Activated CD8-positive, alpha-beta memory T cell treated with anti-CD3 and anti-CD28 coated beads, Interleukin-2, amount 50 U/mL, for 1 hour (primary cell): ENCODE results near the gene MAPKAPK5.
"Not testable (repeated sequence)": the region's sequence is repeated elsewhere in the genome, so short reads cannot be mapped to it uniquely, and the experiment has no call there.

Source experiments
- DNase-seq: peaks from one replicate; pipeline ENCODE4 v3.0.0-alpha.2; 2020; ENCODE audit errors: extremely low read depth

MAPKAPK5 gene

GRCh38 chr12:111827907-111828306 is 14.1 kb upstream of the MAPKAPK5 start:
- no peak for DNase-seq

- DNase-seq: no peak
These were observed 13.6 kb upstream of the MAPKAPK5 start for GRCh38 chr12:111828338-111828979.

DNA sequence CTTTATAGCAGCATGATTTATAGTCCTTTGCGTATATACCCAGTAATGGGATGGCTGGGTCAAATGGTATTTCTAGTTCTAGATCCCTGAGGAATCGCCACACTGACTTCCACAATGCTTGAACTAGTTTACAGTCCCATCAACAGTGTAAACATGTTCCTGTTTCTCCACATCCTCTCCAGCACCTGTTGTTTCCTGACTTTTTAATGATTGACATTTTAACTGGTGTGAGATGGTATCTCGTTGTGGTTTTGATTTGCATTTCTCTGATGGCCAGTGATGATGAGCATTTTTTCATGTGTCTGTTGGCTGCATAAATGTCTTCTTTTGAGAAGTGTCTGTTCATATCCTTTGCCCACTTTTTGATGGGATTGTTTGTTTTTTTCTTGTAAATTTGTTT is 12.4 kb upstream of the MAPKAPK5 start:
- DNase-seq: not testable (repeated sequence)

DNA sequence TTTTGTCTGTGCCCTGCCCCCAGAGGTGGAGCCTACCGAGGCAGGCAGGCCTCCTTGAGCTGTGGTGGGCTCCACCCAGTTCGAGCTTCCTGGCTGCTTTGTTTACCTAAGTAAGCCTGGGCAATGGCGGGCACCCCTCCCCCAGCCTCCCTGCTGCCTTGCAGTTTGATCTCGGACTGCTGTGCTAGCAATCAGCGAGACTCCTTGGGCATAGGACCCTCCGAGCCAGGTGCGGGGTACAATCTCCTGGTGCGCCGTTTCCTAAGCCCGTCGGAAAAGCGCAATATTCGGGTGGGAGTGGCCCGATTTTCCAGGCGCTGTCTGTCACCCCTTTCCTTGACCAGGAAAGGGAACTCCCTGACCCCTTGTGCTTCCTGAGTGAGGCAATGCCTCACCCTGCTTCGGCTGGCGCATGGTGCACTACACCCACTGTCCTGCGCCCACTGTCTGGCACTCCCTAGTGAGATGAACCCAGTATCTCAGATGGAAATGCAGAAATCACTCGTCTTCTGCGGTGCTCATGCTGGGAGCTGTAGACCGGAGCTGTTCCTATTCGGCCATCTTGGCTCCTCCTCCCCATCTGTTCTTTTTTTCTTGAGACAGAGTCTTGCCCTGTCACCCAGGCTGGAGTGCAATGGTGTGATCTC is 7.2 kb upstream of the MAPKAPK5 start:
- DNase-seq: not testable (repeated sequence)

DNA sequence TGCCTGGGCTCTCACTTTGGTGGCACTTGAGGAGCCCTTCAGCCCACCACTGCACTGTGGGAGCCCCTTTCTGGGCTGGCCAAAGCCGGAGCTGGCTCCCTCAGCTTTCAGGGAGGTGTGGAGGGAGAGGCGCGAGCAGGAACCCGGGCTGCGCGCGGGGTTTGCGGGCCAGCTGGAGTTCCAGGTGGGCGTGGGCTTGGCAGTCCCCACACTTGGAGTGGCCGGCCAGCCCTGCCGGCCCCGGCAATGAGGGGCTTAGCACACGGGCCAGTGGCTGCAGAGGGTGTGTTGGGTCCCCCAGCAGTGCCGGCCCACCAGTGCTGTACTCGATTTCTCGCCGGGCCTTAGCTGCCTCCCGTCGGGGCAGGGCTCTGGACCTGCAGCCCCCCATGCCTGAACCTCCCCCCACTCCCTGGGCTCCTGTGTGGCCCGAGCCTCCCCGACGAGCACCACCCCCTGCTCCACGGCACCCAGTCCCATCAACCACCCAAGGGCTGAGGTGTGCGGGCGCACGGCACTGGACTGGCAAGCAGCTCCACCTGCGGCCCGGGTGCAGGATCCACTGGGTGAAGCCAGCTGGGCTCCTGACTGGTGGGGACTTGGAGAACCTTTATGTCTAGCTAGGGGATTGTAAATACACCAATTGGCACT is 6.4 kb upstream of the MAPKAPK5 start:
- not testable (repeated sequence) for DNase-seq

- DNase-seq: no peak
These were observed 3.7 kb upstream of the MAPKAPK5 start for GRCh38 chr12:111838353-111838752.

GRCh38 chr12:111840807-111841206 is 1.2 kb upstream of the MAPKAPK5 start:
- no peak for DNase-seq

- DNase-seq: no peak
These were observed 735 bp upstream of the MAPKAPK5 start for GRCh38 chr12:111841236-111841749.

DNA sequence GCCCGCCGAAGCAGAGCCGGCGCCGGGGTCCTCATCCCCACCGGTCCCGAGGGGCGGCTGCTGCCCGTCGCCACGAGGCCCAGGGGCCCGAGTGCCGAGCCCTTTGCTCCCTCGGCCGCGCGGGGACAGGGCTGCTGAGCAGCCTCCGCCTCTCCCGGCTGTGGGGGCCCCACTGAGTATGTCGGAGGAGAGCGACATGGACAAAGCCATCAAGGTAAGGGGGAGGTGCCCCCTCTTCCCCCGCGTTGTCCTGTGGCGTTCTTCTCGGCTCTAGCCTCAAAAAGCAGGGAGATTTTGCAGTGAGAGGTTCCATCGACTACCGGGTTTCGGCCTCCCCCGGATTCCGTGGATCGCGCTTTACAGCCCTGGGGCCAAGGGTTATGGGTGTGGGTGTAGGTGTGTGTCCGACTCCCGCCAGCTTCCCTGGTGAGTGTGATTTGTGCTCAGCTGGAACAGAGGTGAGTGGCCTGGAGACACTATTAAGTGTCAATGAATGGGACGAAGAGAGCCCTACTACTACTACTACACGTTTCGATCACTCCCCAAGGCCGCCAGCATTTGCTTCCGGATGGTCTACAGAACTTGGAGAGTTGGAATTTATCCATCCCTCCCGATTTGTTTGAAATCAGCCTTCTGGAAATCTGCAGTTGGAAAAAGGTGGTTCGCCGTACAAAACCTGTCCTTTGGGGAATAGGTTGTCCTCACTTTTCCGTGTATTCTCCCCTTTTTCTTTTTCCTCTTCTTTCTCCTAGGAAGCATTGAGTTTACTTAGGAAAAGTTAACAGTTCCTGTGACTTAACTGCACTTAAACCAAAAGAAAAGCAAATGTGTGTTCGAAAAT is 748 bp downstream of the MAPKAPK5 start:
- no peak for DNase-seq

DNA sequence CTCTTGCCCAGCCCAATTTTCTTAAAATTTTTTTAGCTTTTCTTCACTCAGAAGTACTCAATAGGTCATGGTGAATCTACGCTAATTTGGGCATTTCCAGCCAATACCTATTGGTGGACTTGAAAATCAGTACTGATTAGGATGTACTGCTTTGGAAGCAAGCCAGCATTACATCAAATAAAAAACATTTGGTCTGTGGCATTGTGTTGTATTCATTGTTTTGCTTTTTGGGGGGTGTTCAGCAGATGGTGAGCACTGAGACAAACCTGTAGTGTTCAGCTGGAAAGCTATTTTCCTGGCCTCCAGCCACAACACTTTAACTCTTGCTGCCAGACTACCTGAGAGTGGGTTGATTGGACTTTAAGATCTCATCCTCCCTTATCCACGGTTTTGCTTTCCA is 4.0 kb downstream of the MAPKAPK5 start:
- DNase-seq: no peak

- no peak for DNase-seq
These were observed 8.5 kb downstream of the MAPKAPK5 start for GRCh38 chr12:111850526-111850925.

- no peak for DNase-seq
These were observed 16.2 kb downstream of the MAPKAPK5 start for GRCh38 chr12:111858186-111858585.

DNA sequence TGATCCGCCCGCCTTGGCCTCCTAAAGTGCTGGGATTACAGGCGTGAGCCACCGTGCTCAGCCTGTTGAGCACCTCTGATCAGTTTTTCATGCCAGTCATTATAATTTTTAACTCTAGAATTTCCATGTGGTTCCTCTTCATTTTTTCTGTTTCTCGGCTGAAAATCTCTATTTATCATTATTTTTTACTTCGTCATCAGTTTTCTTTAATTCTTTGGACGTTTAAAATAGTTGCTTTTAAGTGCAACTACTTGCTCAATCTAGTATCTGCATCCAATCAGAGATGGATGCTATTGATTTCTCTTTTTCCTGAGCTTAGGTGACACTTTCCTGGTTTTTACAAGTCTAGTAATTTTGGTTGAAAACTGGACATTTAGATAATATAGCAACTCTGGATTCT is 16.8 kb downstream of the MAPKAPK5 start:
- DNase-seq: no peak

DNA sequence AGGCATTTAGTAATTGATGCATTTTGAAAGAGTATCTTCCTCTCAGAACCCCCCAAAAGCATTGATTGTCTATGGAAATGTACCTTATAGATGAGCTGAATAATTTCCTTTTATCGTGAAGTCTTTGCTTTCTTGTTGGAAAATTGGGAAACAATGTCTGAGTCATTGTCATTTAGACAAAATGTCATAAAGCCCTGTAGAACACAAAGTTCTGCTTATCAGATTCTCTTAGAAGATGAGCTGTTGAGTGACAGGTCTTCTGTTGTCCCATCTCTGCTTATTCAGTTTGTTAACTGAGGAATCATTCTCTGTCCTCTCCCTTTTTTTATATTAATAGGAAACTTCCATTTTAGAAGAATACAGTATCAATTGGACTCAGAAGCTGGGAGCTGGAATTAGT is 22.9 kb downstream of the MAPKAPK5 start:
- no peak for DNase-seq

GRCh38 chr12:111867531-111867930 is 25.5 kb downstream of the MAPKAPK5 start:
- DNase-seq: no peak

DNA sequence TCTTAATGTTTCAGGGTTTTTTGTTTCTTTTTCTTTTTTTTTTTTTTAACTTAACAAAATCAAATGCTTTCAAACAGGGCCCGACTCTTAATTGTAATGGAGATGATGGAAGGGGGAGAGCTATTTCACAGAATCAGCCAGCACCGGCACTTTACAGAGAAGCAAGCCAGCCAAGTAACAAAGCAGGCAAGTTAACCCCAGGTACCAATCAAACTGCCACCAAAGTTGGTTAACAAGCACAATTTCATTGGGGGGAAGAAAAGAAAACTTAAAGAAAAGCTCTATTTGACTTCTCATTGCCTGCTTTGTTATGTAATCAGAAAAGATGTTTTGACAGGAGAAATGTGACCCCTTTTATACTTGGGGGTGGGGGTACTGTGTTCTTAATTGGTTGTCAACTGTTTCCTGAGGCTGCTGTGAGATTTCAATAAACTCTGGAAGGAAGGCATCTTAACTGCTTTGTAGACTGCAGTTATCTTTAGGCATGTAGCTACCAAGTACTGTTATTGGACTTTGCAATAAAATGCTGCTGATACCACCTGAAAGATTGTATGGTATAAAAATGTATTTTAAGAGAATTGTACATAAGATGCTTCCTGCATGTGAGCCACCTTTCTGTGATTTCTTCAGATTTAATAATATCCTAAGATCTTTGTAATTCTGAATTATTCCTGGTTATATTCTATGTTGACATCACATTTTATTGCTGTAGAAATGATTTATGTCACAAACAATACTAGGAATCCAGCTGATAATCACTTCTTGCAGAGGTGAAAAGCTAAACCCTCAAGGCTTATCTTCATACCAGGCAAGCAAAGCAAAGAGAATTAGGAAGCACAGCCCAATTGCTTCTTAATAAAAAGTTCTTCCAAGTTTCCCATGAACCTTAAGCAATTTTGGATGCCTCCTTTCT is 26.9 kb downstream of the MAPKAPK5 start:
- DNase-seq: no peak

GRCh38 chr12:111869671-111870070 is 27.6 kb downstream of the MAPKAPK5 start:
- DNase-seq: no peak

DNA sequence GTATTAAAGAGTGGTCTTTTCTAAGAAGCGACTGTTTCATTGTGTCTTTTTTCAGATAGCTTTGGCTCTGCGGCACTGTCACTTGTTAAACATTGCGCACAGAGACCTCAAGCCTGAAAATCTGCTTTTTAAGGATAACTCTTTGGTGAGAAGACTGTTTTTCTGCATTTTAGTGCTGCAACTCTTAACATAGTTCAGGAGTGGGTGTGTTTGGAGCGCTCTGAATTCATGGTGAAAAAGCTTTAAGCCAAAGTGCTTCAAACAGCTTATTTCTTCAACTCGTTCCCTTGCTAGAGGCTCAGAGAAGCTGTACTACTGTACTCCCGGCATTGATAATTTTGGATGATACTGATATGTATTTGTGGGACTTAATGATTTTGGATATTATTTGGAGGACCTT is 28.2 kb downstream of the MAPKAPK5 start:
- DNase-seq: no peak

- DNase-seq: no peak
These were observed 28.7 kb downstream of the MAPKAPK5 start for GRCh38 chr12:111870706-111871105.

GRCh38 chr12:111873113-111873512 is 31.1 kb downstream of the MAPKAPK5 start:
- no peak for DNase-seq

- no peak for DNase-seq
These were observed 39.7 kb downstream of the MAPKAPK5 start for GRCh38 chr12:111881716-111882115.
